ENCODE data around the gene CNTRL.
"Not testable (repeated sequence)": the region's sequence is repeated elsewhere in the genome, so short reads cannot be mapped to it uniquely, and the experiment has no call there.

Gene CNTRL

GRCh38 chr9:121138561-121138960 lies 63.8 kb downstream of the CNTRL start:
- no peak for DNase-seq

GRCh38 chr9:121138973-121139372 lies 64.2 kb downstream of the CNTRL start:
- no peak for DNase-seq

- DNase-seq = no peak
Observed at GRCh38 chr9:121140162-121140561, 65.4 kb downstream of the CNTRL start.

- no peak for DNase-seq
Observed at GRCh38 chr9:121141306-121141705, 66.6 kb downstream of the CNTRL start.

- no peak for DNase-seq
Observed at GRCh38 chr9:121141706-121142105, 67.0 kb downstream of the CNTRL start.

GRCh38 chr9:121143771-121144170 lies 69.0 kb downstream of the CNTRL start:
- DNase-seq = no peak

- no peak for DNase-seq
Observed at GRCh38 chr9:121144482-121144881, 69.7 kb downstream of the CNTRL start.

GRCh38 chr9:121150188-121150587 lies 75.4 kb downstream of the CNTRL start:
- no peak for DNase-seq

- DNase-seq = no peak
Observed at GRCh38 chr9:121153642-121154041, 78.9 kb downstream of the CNTRL start.

- DNase-seq = no peak
Observed at GRCh38 chr9:121154782-121155181, 80.0 kb downstream of the CNTRL start.

- DNase-seq = no peak
Observed at GRCh38 chr9:121156263-121156731, 81.5 kb downstream of the CNTRL start.

- no peak for DNase-seq
Observed at GRCh38 chr9:121157939-121158338, 83.2 kb downstream of the CNTRL start.

GRCh38 chr9:121160025-121160424 lies 85.3 kb downstream of the CNTRL start:
- no peak for DNase-seq

- DNase-seq = no peak
Observed at GRCh38 chr9:121168052-121168451, 93.3 kb downstream of the CNTRL start.

GRCh38 chr9:121169094-121169601 lies 94.4 kb downstream of the CNTRL start:
- no peak for DNase-seq

- no peak for DNase-seq
Observed at GRCh38 chr9:121171236-121171635, 96.5 kb downstream of the CNTRL start.

- no peak for DNase-seq
Observed at GRCh38 chr9:121172726-121173487, 98.2 kb downstream of the CNTRL start.

GRCh38 chr9:121173501-121173900 lies 98.7 kb downstream of the CNTRL start:
- DNase-seq = no peak

- DNase-seq = no peak
Observed at GRCh38 chr9:121178676-121179372, 104.1 kb downstream of the CNTRL start.

GRCh38 chr9:121179373-121179721 lies 104.6 kb downstream of the CNTRL start:
- DNase-seq = not testable (repeated sequence)

GRCh38 chr9:121179930-121180681 lies 105.4 kb downstream of the CNTRL start:
- DNase-seq = no peak

- DNase-seq = no peak
Observed at GRCh38 chr9:121182101-121182836, 107.5 kb downstream of the CNTRL start.
